ENCODE results near the gene NRXN3.

DNA sequence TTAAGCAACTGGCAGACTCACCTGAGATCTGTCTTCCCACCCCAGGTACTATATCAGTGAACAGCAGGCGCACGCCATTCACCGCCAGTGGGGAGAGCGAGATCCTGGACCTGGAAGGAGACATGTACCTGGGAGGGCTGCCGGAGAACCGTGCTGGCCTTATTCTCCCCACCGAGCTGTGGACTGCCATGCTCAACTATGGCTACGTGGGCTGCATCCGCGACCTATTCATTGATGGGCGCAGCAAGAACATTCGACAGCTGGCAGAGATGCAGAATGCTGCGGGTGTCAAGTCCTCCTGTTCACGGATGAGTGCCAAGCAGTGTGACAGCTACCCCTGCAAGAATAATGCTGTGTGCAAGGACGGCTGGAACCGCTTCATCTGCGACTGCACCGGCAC lies 544.5 kb downstream of the NRXN3 start:
- TF ChIP-seq, protein P1, sequence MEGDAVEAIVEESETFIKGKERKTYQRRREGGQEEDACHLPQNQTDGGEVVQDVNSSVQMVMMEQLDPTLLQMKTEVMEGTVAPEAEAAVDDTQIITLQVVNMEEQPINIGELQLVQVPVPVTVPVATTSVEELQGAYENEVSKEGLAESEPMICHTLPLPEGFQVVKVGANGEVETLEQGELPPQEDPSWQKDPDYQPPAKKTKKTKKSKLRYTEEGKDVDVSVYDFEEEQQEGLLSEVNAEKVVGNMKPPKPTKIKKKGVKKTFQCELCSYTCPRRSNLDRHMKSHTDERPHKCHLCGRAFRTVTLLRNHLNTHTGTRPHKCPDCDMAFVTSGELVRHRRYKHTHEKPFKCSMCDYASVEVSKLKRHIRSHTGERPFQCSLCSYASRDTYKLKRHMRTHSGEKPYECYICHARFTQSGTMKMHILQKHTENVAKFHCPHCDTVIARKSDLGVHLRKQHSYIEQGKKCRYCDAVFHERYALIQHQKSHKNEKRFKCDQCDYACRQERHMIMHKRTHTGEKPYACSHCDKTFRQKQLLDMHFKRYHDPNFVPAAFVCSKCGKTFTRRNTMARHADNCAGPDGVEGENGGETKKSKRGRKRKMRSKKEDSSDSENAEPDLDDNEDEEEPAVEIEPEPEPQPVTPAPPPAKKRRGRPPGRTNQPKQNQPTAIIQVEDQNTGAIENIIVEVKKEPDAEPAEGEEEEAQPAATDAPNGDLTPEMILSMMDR (conservative IDR thresholded peaks at IDR 0.05; ENCODE audit: low read length): no peak
- no peak for TF ChIP-seq EZH2phosphoT487 (IDR thresholded peaks at IDR 0.05; ENCODE audit: borderline replicate concordance, low read depth, low read length)
